GM12874 (cell line): ENCODE results near the gene HBEGF.

Source experiments
- CTCF ChIP-seq: IDR thresholded peaks from 2 replicates; pipeline ENCODE4 v1.5.1; 2011; ENCODE audit warnings: low read depth, mild to moderate bottlenecking, control low read depth, low read length, moderate library complexity; ENCODE audit not compliant: insufficient read depth

HBEGF gene

GRCh38 chr5:140322751-140323731, 23.4 kb downstream of the HBEGF start:
- TF ChIP-seq CTCF = no peak

- TF ChIP-seq CTCF = no peak
Observed at GRCh38 chr5:140321796-140322195, 24.6 kb downstream of the HBEGF start.

GRCh38 chr5:140319833-140320232, 26.6 kb downstream of the HBEGF start:
- no peak for TF ChIP-seq CTCF

GRCh38 chr5:140318792-140319191, 27.6 kb downstream of the HBEGF start:
- no peak for TF ChIP-seq CTCF

GRCh38 chr5:140317859-140318258, 28.5 kb downstream of the HBEGF start:
- TF ChIP-seq CTCF = no peak

- TF ChIP-seq CTCF = no peak
Observed at GRCh38 chr5:140312791-140313189, 33.6 kb downstream of the HBEGF start.

GRCh38 chr5:140312067-140312790, 34.2 kb downstream of the HBEGF start:
- TF ChIP-seq CTCF = no peak
